Sigmoid colon (tissue), 4 donors: ENCODE measurements around the gene TTC3.

ENCODE experiments used
- POLR2A ChIP-seq, 2 donors: fragments of 450-650 bp; IDR thresholded peaks; one replicate each; pipeline ENCODE4 v1.6.1; 2016; ENCODE audit warnings: antibody characterized with exemption in 2 of 2, mild to moderate bottlenecking in 2 of 2, moderate library complexity in 2 of 2
- POLR2AphosphoS5 ChIP-seq, 4 donors: sonication (generic); formaldehyde crosslinking; IDR thresholded peaks; one replicate each; pipeline ENCODE4 v1.6.1; 2017; ENCODE audit warnings: antibody characterized with exemption in 4 of 4
- TF ChIP-seq, protein P1 (sequence below), 4 experiments: fragments of 450-650 bp in 3 of 4; fragments of 200-600 bp in 1 of 4; IDR thresholded peaks; one replicate each; pipeline ENCODE4 v1.5.1; 2016 to 2019; ENCODE audit warnings: antibody characterized with exemption in 4 of 4, mild to moderate bottlenecking in 3 of 4, moderate library complexity in 2 of 4

DNA sequence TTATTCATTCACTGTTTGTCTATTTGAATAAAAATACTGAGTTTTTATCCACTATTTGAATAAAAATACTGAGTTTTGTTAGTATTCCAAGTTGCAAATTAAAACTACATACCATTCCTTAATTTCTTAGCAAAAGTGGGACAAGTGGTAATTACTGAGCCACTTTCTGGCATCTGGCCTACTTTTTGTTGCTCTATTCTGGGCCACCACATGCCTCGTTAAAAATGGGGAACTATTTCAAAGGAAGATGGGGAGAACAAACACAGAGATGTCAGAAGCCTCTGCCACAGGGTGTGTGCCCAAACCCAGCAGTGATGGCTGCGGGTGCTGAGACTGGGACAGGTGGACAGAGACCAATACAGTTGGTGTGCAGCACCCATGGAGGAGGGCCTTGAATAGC lies 14.8 kb upstream of the TTC3 start:
- TF ChIP-seq, protein P1, sequence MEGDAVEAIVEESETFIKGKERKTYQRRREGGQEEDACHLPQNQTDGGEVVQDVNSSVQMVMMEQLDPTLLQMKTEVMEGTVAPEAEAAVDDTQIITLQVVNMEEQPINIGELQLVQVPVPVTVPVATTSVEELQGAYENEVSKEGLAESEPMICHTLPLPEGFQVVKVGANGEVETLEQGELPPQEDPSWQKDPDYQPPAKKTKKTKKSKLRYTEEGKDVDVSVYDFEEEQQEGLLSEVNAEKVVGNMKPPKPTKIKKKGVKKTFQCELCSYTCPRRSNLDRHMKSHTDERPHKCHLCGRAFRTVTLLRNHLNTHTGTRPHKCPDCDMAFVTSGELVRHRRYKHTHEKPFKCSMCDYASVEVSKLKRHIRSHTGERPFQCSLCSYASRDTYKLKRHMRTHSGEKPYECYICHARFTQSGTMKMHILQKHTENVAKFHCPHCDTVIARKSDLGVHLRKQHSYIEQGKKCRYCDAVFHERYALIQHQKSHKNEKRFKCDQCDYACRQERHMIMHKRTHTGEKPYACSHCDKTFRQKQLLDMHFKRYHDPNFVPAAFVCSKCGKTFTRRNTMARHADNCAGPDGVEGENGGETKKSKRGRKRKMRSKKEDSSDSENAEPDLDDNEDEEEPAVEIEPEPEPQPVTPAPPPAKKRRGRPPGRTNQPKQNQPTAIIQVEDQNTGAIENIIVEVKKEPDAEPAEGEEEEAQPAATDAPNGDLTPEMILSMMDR (IDR thresholded peaks at IDR 0.05): no peak
- no peak for TF ChIP-seq POLR2A (IDR thresholded peaks at IDR 0.05)
- TF ChIP-seq POLR2AphosphoS5 (IDR thresholded peaks at IDR 0.05): no peak
